WTC11 (cell line): Measurements from ENCODE around the gene STX12. TPM values are rescaled to one million over a fixed set of nuclear protein-coding genes. Genes with fewer than 3 reads are reported as not detected.

Experiments
- ATAC-seq: fragments of 200-7000 bp; cut with Tn5 transposase; 2 replicates; pipeline ENCODE4 v1.10.0; 2021; ENCODE audit warnings: mild to moderate bottlenecking, moderate library complexity
- CTCF ChIA-PET: fragments of 300-600 bp; sonication (Branson Sonifier 250); formaldehyde crosslinking; loops from one replicate; lab custom pipeline; 2021; ENCODE audit warnings: antibody characterized with exemption; lab: Charles Lee
- POLR2A ChIA-PET: fragments of 350-600 bp; sonication (Branson Sonifier 250); formaldehyde crosslinking; loops from one replicate; lab custom pipeline; 2021; ENCODE audit warnings: antibody characterized with exemption; lab: Charles Lee
- DNase-seq: peaks from one replicate; pipeline ENCODE4 v3.0.0; 2021; ENCODE audit warnings: low spot score
- H3K27ac Mint-ChIP-seq: 2 replicates; pipeline ENCODE4 v1.8.0; 2021; ENCODE audit warnings: mixed read lengths
- H3K27me3 Mint-ChIP-seq: 2 replicates; pipeline ENCODE4 v1.8.0; 2021; ENCODE audit warnings: low read depth, mild to moderate bottlenecking, moderate library complexity, mixed read lengths
- H3K36me3 Mint-ChIP-seq: 2 replicates; pipeline ENCODE4 v1.8.0; 2021; ENCODE audit warnings: mixed read lengths
- H3K4me1 Mint-ChIP-seq: 2 replicates; pipeline ENCODE4 v1.8.0; 2022; ENCODE audit warnings: mixed read lengths
- H3K4me3 Mint-ChIP-seq: 2 replicates; pipeline ENCODE4 v1.8.0; 2021; ENCODE audit warnings: mild to moderate bottlenecking, moderate library complexity, mixed read lengths
- H3K9me3 Mint-ChIP-seq: 2 replicates; pipeline ENCODE4 v1.8.0; 2021; ENCODE audit warnings: mixed read lengths
- ATF2 ChIP-seq: sonication (generic); formaldehyde crosslinking; IDR thresholded peaks from 2 replicates; pipeline ENCODE4 v1.8.1; 2022; ENCODE audit warnings: low read depth, missing genetic modification reagents, borderline replicate concordance
- EMX1 ChIP-seq: fragments of 250-450 bp; sonication (Bioruptor Pico); IDR thresholded peaks from 2 replicates; pipeline ENCODE4 v1.8.0; 2021; ENCODE audit warnings: mild to moderate bottlenecking
- ETV6 ChIP-seq: sonication (generic); formaldehyde crosslinking; IDR thresholded peaks from 2 replicates; pipeline ENCODE4 v1.8.1; 2022; ENCODE audit warnings: mild to moderate bottlenecking, missing genetic modification reagents
- GABPB1 ChIP-seq: sonication (generic); formaldehyde crosslinking; IDR thresholded peaks from 2 replicates; pipeline ENCODE4 v1.8.1; 2023; ENCODE audit warnings: mild to moderate bottlenecking, missing genetic modification reagents
- GTF2I ChIP-seq: fragments of 250-450 bp; sonication (Bioruptor Pico); conservative IDR thresholded peaks from 2 replicates; pipeline ENCODE4 v1.4.0; 2021; ENCODE audit warnings: mild to moderate bottlenecking
- JAZF1 ChIP-seq: fragments of 250-450 bp; sonication (Bioruptor Pico); IDR thresholded peaks from 2 replicates; pipeline ENCODE4 v1.9.0; 2021; ENCODE audit warnings: moderate library complexity, mild to moderate bottlenecking, inconsistent platforms
- NR3C1 ChIP-seq: sonication (generic); formaldehyde crosslinking; conservative IDR thresholded peaks from 2 replicates; pipeline ENCODE4 v1.8.1; 2023; ENCODE audit warnings: low read depth, mild to moderate bottlenecking, missing genetic modification reagents
- RORB ChIP-seq: fragments of 250-450 bp; sonication (Bioruptor Pico); IDR thresholded peaks from 2 replicates; pipeline ENCODE4 v1.9.0; 2021; ENCODE audit warnings: mild to moderate bottlenecking
- SMAD3 ChIP-seq: sonication (generic); formaldehyde crosslinking; IDR thresholded peaks from 2 replicates; pipeline ENCODE4 v1.8.0; 2022; ENCODE audit warnings: missing genetic modification reagents, mild to moderate bottlenecking, borderline replicate concordance
- TCF7 ChIP-seq: sonication (generic); formaldehyde crosslinking; IDR thresholded peaks from 2 replicates; pipeline ENCODE4 v1.8.0; 2022; ENCODE audit warnings: mild to moderate bottlenecking, low read depth, missing genetic modification reagents, moderate library complexity
- TP53 ChIP-seq: sonication (generic); formaldehyde crosslinking; IDR thresholded peaks from 2 replicates; pipeline ENCODE4 v1.8.1; 2023; ENCODE audit warnings: mild to moderate bottlenecking, missing genetic modification reagents
- ZNF425 ChIP-seq: fragments of 250-450 bp; sonication (Bioruptor Pico); conservative IDR thresholded peaks from 2 replicates; pipeline ENCODE4 v1.9.0; 2021; ENCODE audit warnings: mild to moderate bottlenecking
- total RNA-seq: library from RNA; stranded (reverse); gene quantifications from 3 replicates; pipeline ENCODE4 v1.2.3, GENCODE V29; 2021
- TF ChIP-seq, protein P1 (sequence below): sonication (generic); formaldehyde crosslinking; IDR thresholded peaks from 2 replicates; pipeline ENCODE4 v1.8.1; 2023; ENCODE audit warnings: mild to moderate bottlenecking, missing genetic modification reagents
- TF ChIP-seq, protein P2 (sequence below): sonication (generic); formaldehyde crosslinking; IDR thresholded peaks from 2 replicates; pipeline ENCODE4 v1.8.1; 2023; ENCODE audit warnings: mild to moderate bottlenecking, missing genetic modification reagents, borderline replicate concordance

The STX12 gene
- total RNA-seq, 1 experiment from 2014 or later: 10.3 TPM

DNA sequence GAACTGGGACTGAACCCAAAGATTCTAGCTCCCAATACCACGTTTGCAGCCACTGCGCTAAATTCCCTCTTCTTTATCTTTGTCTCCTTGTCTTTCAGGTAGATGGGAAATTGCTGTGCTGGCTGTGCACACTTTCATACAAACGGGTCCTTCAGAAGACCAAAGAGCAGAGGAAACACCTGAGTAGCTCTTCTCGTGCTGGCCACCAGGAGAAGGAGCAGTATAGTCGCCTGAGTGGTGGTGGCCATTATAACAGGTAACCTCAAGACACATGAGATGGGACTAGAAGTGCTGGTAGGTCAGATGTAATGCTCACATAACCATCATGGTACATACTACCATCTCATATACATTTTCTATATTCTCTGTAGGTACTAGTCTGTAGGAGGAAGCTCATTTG is 28.5 kb upstream of the STX12 start:
- Mint-ChIP-seq H3K36me3 (peaks cover 34% of the 10 kb centered on the region), H3K27ac (no peak overlapping the region), H3K27me3 (no peaks in the 10 kb centered on the region), H3K9me3 (peaks cover 5% of the 10 kb centered on the region; the same call in 1 of the 2 replicates), H3K4me1 (no peaks in the 10 kb centered on the region), H3K4me3 (no peak overlapping the region)
- ChIA-PET CTCF (interaction anchor here (0.5 to 1.5 kb wide), 6 partner anchors 19 to 705 kb away, joined by 3 to 7 read pairs (median 3); partner anchors contain the start of genes FAM76A and STX12), POLR2A (interaction anchor here (1.1 kb wide), 1 partner anchor 19 kb away, joined by 3 read pairs; the partner anchor contains the start of gene FAM76A)
- ATAC-seq (no peak), DNase-seq (no peak)
- TF ChIP-seq EMX1 (CRISPR knock-in tag): no peak
- no peak for TF ChIP-seq TCF7 (CRISPR knock-in tag)
- no peak for TF ChIP-seq GTF2I (CRISPR knock-in tag)
- TF ChIP-seq NR3C1 (CRISPR knock-in tag): no peak
- TF ChIP-seq JAZF1 (CRISPR knock-in tag): no peak
- no peak for TF ChIP-seq RORB (CRISPR knock-in tag)
- no peak for TF ChIP-seq SMAD3 (CRISPR knock-in tag)
- no peak for TF ChIP-seq TP53 (CRISPR knock-in tag)
- TF ChIP-seq ZNF425: no peak

- ChIA-PET CTCF (interaction anchor here (0.5 to 1.5 kb wide), 4 partner anchors 20 to 188 kb away, joined by 3 to 5 read pairs (median 4); partner anchors contain the start of genes FAM76A and IFI6), POLR2A (no interaction called here)
- no peak overlapping the region for H3K27ac Mint-ChIP-seq
- H3K9me3 Mint-ChIP-seq: no peaks in the 10 kb centered on the region
- peaks cover 38% of the 10 kb centered on the region for H3K36me3 Mint-ChIP-seq
- TF ChIP-seq ATF2 (CRISPR knock-in tag): no peak
- TF ChIP-seq, protein P1, sequence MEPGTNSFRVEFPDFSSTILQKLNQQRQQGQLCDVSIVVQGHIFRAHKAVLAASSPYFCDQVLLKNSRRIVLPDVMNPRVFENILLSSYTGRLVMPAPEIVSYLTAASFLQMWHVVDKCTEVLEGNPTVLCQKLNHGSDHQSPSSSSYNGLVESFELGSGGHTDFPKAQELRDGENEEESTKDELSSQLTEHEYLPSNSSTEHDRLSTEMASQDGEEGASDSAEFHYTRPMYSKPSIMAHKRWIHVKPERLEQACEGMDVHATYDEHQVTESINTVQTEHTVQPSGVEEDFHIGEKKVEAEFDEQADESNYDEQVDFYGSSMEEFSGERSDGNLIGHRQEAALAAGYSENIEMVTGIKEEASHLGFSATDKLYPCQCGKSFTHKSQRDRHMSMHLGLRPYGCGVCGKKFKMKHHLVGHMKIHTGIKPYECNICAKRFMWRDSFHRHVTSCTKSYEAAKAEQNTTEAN (CRISPR knock-in tag): no peak
- H3K4me1 Mint-ChIP-seq: no peaks in the 10 kb centered on the region
- ATAC-seq: no peak
- no peaks in the 10 kb centered on the region for H3K27me3 Mint-ChIP-seq
- no peak for DNase-seq
- no peak overlapping the region for H3K4me3 Mint-ChIP-seq
Measured at GRCh38 chr1:27745466-27745865, 27.6 kb upstream of the STX12 start.

GRCh38 chr1:27752360-27752759 is 20.7 kb upstream of the STX12 start:
- Mint-ChIP-seq H3K4me3 (no peak overlapping the region), H3K27me3 (no peaks in the 10 kb centered on the region), H3K4me1 (no peaks in the 10 kb centered on the region), H3K27ac (no peak overlapping the region), H3K36me3 (peaks cover 27% of the 10 kb centered on the region), H3K9me3 (no peaks in the 10 kb centered on the region)
- ATAC-seq: no peak
- TF ChIP-seq, protein P1 (CRISPR knock-in tag): no peak
- TF ChIP-seq GABPB1 (CRISPR knock-in tag) (no peak), ETV6 (no peak)
- TF ChIP-seq, protein P2, sequence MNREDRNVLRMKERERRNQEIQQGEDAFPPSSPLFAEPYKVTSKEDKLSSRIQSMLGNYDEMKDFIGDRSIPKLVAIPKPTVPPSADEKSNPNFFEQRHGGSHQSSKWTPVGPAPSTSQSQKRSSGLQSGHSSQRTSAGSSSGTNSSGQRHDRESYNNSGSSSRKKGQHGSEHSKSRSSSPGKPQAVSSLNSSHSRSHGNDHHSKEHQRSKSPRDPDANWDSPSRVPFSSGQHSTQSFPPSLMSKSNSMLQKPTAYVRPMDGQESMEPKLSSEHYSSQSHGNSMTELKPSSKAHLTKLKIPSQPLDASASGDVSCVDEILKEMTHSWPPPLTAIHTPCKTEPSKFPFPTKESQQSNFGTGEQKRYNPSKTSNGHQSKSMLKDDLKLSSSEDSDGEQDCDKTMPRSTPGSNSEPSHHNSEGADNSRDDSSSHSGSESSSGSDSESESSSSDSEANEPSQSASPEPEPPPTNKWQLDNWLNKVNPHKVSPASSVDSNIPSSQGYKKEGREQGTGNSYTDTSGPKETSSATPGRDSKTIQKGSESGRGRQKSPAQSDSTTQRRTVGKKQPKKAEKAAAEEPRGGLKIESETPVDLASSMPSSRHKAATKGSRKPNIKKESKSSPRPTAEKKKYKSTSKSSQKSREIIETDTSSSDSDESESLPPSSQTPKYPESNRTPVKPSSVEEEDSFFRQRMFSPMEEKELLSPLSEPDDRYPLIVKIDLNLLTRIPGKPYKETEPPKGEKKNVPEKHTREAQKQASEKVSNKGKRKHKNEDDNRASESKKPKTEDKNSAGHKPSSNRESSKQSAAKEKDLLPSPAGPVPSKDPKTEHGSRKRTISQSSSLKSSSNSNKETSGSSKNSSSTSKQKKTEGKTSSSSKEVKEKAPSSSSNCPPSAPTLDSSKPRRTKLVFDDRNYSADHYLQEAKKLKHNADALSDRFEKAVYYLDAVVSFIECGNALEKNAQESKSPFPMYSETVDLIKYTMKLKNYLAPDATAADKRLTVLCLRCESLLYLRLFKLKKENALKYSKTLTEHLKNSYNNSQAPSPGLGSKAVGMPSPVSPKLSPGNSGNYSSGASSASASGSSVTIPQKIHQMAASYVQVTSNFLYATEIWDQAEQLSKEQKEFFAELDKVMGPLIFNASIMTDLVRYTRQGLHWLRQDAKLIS (CRISPR knock-in tag): no peak
- CTCF ChIA-PET: no interaction called here
- POLR2A ChIA-PET: no interaction called here
- no peak for DNase-seq
